ENCODE measurements around the gene PGAM2. TPM values are rescaled to one million over a fixed set of nuclear protein-coding genes. Genes with fewer than 3 reads are reported as not detected.

The PGAM2 gene
- total RNA-seq: 0.15 TPM in 1 of 2 replicates, not detected in the other

DNA sequence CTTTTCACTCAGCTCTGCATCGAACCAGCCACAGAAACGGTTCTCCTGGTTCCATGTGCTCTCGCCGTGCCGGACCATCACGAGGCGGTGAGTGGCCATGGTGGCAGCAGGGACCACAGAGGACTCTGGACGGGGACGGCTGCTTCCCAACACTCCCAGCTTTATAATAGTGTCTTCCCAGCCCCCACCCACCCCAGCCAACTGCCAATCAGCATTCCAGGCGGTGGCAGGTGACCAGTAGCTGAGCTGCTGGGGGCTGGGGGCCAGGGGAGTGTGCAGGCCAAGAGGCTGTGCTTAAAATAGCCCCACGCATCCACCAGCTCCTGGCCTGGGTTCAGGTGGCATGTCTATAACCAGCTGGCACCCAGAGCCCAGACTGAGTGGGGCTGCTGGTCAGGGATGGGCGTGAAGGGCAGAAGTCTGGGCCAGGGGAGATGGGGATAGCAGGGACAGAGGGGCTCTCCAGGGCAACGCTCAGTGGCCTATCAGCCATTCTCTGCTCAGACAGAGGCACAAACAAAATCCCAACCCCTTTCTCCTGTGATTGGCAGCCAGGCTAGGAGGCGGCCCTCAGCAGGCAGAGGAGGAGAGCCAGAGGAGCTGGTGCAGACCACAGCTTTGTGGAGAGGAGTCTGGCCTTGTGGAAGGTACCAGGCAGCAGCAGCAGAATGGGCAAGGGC is at the start of gene PGAM2:
TSS of gene PGAM2 (minus strand) at position 137 of the 680 bp plus-strand sequence. CDS start at position 99, 38 bp downstream.
- no peak for DNase-seq (ENCODE audit: low read depth)

DNA sequence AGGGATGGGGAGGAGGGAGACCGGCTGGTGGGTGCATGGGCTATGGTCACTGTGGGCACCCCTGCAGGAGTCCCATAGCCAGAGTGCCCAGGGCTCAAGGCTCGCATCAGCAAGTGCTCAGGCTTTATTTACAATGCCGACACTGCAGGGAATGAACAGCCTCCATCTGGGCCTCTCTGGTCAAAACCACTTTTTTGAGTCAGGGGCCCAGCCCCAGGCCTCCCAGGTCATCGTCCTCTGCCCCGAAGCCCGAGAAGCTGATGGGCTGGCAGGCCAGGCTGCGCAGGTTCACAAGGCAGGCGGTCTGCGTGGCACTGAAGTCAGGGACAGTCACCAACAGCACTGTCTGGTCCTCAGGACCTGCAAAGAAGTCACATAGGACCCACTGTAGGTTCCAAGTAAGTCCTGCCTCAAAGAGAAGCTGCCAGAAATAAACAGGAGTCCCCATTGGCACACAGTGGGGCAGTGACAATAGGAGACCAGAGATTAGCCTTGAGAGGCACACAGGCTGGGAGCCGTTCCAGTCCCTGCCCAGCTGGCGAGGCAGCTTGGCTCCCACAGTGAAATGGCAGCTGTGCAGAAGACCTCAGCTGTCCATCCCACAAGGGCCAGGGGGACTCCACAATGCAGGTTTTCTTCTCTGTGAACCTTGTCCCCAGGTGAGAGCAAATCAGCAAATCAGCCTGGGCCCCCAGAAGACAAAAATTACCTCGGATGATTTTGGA is 49.4 kb upstream of the PGAM2 start:
- no peak for DNase-seq (ENCODE audit: low read depth)

DNA sequence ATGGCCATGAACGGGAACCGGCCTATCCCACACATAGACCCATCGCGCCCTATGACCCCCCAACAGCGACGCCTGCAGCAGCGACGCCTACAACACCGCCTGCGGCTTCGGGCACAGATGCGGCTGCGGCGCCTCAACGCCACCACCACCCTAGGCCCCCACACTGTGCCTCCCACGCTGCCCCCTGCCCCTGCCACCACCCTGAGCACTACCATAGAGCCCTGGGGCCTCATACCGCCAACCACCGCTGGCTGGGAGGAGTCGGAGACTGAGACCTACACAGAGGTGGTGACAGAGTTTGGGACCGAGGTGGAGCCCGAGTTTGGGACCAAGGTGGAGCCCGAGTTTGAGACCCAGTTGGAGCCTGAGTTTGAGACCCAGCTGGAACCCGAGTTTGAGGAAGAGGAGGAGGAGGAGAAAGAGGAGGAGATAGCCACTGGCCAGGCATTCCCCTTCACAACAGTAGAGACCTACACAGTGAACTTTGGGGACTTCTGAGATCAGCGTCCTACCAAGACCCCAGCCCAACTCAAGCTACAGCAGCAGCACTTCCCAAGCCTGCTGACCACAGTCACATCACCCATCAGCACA is 48.5 kb upstream of the PGAM2 start:
- DNase-seq (ENCODE audit: low read depth): no peak

DNA sequence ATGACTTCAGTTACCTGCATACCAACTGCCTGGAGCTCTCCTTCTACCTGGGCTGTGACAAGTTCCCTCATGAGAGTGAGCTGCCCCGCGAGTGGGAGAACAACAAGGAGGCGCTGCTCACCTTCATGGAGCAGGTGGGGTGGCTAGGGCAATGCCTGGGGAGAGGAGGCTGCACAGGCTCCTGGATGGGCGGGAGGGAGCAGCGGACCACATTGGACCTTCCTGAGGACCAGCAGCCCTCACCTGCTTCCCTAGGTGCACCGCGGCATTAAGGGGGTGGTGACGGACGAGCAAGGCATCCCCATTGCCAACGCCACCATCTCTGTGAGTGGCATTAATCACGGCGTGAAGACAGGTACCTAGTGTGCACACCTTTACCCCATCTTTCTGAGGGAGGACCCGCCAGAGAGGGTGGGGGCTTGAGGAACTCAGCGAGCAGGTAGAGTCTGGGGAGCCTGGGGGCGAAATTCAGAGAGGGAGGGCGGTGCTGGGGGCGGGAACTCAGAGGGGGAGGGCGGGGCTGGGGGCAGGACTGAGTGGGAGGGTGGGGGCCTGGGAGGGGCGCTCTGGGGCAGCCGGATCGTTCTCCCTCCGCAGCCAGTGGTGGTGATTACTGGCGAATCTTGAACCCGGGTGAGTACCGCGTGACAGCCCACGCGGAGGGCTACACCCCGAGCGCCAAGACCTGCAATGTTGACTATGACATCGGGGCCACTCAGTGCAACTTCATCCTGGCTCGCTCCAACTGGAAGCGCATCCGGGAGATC is 47.8 kb upstream of the PGAM2 start:
- no peak for DNase-seq (ENCODE audit: low read depth)

DNA sequence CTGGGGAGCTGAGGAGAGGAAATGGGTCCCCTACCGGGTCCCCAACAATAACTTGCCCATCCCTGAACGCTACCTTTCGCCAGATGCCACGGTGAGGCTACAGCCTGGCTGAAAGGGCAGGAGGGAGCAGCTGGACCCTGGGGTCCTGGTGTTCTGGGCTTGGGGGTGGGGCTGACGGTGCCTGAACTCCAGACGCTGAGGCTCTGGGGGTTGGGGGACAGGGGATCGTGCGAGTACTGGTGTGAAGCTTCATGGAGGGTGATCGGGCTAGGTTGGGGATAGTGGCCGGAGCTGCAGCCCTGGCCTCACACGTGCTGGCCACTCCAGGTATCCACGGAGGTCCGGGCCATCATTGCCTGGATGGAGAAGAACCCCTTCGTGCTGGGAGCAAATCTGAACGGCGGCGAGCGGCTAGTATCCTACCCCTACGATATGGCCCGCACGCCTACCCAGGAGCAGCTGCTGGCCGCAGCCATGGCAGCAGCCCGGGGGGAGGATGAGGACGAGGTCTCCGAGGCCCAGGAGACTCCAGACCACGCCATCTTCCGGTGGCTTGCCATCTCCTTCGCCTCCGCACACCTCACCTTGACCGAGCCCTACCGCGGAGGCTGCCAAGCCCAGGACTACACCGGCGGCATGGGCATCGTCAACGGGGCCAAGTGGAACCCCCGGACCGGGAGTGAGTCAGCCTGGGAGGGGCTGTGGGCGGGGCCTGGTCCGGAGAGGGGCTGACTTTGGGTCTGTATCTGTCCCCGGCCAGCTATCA is 47.0 kb upstream of the PGAM2 start:
- no peak for DNase-seq (ENCODE audit: low read depth)

DNA sequence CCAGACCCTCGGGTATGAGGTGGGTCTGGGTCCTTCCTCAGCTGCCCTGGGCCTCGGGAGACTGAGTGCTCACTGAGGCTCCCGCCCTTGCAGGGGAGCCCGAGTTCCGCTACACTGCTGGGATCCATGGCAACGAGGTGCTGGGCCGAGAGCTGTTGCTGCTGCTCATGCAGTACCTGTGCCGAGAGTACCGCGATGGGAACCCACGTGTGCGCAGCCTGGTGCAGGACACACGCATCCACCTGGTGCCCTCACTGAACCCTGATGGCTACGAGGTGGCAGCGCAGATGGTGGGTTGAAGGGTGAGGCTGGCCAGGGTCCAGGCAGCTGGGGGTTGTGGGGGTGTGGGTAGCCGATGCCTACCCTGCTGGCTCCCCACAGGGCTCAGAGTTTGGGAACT is 46.4 kb upstream of the PGAM2 start:
- no peak for DNase-seq (ENCODE audit: low read depth)

DNA sequence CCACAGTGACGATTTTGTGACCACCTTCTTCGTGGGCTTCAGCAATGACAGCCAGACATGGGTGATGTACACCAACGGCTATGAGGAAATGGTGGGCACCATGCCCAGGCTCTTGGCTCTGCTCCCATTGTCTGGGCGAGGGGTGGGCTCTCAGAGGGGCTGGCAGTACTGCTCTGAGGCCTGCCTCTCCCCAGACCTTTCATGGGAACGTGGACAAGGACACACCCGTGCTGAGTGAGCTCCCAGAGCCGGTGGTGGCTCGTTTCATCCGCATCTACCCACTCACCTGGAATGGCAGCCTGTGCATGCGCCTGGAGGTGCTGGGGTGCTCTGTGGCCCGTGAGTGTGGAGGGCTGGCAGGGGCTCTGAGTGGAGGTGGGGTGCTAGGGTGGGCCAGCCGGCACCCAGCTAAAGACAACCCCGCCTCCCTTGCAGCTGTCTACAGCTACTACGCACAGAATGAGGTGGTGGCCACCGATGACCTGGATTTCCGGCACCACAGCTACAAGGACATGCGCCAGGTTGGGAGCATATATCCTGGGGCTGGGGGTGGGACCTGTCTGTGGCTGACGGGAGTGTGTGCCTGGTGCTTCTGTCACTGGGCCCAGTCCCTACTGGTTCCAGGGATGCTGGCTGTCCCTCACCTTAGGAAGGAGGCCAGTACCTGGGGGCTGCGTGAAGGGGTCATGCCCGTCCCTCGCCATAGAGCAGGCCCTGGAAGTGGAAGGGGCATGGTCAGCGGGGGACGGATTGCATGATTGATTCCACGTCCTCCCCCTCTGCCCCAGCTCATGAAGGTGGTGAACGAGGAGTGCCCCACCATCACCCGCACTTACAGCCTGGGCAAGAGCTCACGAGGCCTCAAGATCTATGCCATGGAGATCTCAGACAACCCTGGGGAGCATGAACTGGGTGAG is 45.6 kb upstream of the PGAM2 start:
- no peak for DNase-seq (ENCODE audit: low read depth)

DNA sequence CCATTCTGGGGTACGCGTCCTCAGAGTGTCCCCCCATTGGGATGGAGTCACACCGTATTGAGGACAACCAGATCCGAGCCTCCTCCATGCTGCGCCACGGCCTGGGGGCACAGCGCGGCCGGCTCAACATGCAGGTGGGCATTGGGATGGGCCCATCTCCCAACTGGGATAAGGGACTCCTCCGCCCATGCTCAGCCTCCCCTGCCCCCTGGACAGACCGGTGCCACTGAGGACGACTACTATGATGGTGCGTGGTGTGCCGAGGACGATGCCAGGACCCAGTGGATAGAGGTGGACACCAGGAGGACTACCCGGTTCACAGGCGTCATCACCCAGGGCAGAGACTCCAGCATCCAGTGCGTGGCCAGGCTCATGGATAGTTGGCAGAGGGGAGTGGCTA is 44.6 kb upstream of the PGAM2 start:
- DNase-seq (ENCODE audit: low read depth): no peak

DNA sequence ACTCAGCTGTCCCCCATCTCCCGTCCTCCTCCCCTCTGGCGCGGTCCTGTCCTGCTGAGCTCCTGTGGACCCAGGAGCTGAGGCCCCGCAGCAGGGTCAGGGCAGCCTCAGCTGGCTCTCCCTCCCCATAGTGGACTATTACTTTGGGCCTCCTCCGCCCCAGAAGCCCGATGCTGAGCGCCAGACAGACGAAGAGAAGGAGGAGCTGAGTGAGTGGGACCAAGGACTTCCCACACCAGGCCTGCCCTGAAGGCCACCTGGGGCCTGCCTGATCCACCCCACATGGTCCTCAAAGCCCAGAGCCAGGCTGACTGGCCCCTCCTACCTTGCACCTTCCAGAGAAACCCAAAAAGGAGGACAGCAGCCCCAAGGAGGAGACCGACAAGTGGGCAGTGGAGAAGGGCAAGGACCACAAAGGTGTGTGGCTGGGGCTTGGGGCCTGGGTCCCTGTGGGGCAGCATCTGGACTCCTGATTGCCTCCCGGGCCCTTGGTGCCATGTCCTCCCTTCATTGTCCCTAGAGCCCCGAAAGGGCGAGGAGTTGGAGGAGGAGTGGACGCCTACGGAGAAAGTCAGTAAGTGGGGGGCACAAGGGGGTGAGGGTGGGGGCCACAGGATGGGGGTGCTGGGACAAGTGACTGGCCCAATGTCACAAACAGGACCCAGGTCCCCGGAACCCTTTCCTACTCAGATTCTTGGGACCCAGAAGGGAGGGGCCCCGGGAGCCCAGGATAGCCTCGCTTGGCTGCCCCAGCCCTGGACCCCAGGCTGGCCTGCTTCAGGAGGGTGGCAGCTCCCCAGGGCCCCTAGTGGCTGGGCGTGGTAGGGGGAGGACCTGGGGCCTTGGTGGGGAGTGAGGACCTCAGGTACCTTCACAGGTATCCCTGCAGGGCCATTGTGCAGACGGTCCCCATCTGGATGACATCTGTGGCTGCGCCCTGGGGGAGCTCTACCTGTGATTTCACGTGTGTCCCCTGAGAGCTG is 43.7 kb upstream of the PGAM2 start:
- no peak for DNase-seq (ENCODE audit: low read depth)

DNA sequence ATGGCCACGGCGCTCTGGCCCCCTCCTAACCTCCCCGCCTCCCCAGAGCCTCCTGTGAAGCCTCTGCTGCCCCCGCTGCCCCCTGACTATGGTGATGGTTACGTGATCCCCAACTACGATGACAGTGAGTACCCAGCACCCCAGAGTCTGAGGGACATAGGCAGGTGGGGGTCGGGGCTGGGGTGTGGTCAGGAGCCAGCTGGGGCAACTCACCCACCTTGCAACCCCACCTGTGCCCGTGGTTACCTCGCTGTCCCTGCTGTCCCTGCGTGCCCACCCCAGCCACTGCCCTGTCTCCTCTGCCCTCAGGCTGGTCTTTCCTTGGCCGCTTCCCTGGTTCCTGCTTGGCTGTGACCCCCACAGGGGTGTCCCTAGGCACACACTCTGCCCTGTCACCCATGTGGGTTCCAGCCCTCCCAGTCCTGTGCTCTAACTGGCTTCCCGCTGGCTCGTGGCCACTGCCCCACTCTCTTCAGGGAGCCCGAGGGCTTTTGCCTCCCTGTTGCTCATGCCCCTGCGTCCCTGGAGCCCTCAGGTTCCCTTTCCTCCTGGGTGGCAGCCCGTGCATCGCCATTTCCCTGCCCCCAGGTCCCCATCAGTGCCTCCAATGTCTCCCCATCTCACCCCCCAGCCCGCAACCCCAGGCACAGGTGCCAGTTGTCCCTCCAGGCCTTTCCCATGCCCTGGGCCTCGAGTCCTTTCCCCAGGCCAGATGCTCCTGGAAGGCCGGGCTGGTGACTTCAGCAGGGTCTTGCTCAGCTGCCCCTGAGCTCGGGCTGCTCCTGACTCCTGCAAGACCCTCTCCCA is 42.8 kb upstream of the PGAM2 start:
- DNase-seq (ENCODE audit: low read depth): no peak

DNA sequence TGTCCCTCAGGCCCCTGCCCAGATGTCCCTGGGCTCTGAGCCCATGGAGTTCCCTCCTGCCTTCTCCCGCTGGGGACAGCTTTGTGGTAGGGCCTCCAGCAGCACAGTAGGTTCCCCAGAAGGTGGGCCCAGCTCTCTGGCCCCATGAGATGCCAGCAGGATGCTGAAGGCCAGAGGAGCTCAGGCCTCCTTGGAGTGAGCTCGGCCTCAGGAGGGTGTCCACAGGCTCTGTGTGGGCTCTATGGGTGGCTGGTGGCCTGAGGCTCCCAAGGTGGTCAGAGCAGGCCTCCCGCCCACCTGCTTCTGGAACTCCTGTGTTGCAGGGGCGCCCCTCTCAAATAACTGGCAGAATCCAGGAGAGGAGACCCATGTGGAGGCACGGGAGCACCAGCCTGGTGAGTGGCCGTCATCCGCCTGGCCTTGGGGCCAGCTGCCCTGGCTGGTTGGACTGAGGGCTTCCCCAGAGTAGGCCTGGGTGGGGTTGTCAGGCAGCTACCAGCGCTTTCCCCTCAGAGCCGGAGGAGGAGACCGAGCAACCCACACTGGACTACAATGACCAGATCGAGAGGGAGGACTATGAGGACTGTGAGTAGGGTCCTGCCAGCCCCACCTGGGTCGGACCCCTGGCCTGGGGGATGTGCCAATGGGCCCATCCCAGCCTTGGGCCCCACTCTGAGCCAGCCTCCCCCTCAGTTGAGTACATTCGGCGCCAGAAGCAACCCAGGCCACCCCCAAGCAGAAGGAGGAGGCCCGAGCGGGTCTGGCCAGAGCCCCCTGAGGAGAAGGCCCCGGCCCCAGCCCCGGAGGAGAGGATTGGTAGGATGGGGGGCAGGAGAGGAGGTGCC is 42.0 kb upstream of the PGAM2 start:
- DNase-seq (ENCODE audit: low read depth): no peak

DNA sequence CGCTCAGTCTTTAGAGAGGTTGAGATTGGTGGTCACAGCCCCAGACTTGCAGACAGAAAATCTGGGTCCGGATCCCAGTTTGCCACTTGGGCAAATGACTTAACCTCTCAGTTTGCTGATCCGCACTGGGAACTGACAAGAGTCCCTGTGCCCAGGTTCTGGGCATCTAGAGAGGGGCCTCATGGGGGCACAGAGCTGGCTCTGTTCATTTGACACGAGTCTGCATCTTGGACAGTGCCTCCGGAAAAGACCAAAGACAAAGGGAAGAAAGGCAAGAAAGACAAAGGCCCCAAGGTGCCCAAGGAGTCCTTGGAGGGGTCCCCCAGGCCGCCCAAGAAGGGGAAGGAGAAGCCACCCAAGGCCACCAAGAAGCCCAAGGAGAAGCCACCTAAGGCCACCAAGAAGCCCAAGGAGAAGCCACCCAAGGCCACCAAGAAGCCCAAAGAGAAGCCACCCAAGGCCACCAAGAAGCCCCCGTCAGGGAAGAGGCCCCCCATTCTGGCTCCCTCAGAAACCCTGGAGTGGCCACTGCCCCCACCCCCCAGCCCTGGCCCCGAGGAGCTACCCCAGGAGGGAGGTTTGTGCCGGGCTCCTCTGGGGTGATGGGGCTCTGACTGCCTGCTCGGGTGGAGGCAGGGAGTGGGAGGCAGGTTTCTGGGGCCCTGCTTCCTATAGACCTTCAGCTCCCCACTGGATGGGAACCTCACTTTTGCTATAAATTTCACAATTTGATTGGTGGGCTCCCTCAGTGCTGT is 41.1 kb upstream of the PGAM2 start:
- no peak for DNase-seq (ENCODE audit: low read depth)

DNA sequence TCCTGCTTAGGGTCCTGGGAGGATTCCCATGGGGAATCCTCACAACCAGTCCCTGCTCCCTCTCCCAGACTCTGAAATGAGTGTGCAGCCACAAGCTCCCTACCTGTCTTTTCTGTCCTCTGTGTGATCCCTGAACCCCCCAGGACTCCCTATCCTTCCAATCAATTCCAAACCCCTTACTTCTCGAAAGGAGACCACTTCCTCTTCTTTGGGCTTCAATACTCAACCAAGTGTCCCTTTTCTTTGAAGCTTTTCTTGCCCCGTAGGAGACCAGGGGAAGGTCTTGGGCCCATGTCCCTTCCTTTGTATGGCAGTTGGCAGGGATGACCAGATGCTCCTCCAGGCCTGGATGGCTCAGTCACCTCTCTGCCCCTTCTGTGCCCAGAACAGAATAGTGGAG is 40.5 kb upstream of the PGAM2 start:
- DNase-seq (ENCODE audit: low read depth): no peak

DNA sequence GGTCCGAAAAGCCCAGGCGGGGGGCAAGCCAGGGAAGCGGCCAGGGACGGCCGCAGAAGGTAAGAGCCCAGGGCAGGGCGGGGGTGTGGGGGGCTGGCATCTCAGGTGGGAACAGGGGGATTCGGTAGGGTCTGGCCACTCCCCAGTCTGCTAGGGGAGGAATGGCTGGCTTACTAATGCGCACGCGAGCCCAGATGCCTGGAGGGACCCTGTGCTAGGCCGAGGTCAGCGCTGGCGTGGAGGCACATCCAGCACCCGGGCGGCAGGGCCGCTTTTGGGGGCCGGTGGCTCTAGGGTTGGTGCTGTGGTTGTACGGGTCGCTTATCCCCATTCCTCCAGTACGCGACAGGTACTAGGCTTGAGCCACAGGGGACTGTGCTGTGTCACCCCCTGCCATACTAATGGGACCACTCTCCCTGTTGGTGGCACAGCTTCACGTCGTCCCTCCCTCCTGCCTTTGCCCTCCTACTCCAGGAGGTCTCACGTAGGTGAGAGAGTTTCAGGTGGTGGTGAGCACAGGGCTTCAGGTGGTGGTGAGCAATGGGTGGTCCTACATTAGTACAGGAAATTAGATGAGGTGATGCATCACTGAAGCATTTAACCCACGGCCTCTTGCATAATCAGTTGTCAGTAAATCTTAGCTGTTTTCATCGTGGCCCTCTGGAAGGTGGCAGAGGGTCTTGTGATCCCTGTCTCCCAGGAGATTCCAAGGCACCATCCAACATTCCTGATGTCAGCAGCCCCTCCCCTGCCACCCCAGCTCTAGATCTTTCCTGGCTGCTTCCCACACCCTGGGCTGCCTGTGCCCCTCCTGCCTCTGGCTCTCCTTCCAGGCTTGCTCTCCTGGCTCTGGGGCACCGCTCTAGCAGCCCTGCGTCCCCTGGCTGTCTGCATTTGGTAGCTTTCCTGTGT is 39.7 kb upstream of the PGAM2 start:
- DNase-seq (ENCODE audit: low read depth): peak; percentile 95

All from renal cortical epithelial cell (primary cell).